Right kidney (tissue), 1 donor: ENCODE results near the gene PRSS21.

ENCODE experiments used
- DNase-seq: peaks from one replicate; pipeline ENCODE4 v3.0.0-alpha.2; 2016

PRSS21 gene

DNA sequence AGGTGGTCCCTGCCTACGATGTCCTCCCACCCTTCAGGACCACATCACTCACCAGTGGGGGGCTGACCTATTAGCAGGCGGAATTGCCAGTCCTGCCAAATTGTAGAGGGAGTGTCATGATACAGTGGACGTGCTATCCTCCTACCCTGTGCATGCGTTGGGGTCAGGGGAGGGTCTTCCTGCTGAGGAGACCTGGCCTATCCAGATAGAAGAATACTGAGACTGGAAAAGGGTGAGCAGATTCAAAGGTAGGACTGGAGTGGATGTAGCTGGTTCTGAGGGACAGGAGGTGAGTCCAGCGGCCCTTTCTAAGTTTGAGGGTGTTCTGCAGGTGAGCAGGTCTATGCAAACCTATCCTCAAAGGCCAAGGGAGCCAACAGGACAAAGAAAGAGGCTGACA, 10.8 kb upstream of the PRSS21 start:
- DNase-seq, result no peak

DNA sequence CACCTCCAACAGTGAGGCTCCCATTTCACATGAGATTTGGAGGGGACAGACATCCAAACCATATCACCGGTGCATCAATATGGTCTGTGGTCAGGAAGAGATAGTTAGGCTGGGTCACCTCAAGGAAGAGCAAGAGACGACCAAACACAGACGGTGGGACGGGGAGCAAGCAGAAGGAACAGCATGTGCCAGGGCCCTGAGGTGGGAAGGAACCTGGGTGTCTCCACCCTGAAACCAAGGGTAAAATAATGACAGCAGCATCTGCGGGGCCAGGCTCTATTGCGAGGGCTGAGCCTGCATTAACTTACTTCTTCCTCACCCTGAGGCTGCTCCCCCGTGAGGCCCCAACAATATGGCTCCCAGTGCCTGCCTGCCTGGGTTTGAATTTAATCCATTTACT, 8.9 kb upstream of the PRSS21 start:
- DNase-seq, result no peak

DNA sequence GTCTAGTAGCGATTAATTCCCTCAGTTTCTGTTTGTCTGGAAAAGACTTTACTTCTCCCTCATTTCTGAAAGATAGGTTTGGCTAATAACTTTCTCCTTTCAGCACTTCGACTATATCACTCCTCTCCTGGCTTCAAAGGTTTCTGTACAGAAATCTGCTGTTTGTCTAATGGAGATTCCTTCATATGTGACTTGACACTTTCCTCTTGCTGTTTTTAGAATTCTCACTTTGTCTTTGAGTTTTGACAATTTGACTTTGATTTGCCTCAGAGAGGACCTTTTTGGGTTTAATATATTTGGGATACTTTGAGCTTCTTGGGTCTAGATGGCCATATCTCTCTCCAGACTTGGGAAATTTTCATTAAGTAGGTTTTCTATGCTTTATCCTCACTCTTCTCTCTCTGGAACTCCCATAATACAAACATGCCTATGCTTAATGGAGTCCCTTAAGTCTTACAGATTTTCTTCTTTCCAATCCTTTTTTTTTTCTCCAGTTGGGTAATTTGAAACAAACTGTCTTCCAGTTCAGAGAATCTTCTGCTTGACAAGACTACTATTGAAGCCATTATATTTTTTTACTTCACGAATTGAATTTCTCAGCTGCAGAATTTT, 7.8 kb upstream of the PRSS21 start:
- no peak for DNase-seq

DNA sequence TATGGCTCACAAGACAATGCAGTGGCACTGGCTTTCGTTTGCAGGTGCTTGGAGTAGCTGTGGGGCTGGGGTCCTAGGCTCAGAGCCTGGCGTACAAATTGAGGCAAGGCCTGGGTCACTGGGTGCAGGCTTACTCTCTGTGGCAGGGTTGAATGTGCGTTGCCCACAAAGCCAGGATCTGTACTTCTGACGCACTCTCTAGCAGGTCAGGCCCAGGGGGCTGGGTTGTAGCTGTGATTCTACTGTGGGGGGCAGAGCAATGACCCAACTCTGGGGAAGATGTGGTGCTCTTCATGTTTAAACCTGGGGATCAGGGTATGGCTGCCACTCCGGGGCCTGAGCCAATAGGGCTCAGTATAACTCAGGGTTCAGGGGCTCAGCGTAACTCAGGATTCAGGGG, 6.4 kb upstream of the PRSS21 start:
- DNase-seq, result no peak

DNA sequence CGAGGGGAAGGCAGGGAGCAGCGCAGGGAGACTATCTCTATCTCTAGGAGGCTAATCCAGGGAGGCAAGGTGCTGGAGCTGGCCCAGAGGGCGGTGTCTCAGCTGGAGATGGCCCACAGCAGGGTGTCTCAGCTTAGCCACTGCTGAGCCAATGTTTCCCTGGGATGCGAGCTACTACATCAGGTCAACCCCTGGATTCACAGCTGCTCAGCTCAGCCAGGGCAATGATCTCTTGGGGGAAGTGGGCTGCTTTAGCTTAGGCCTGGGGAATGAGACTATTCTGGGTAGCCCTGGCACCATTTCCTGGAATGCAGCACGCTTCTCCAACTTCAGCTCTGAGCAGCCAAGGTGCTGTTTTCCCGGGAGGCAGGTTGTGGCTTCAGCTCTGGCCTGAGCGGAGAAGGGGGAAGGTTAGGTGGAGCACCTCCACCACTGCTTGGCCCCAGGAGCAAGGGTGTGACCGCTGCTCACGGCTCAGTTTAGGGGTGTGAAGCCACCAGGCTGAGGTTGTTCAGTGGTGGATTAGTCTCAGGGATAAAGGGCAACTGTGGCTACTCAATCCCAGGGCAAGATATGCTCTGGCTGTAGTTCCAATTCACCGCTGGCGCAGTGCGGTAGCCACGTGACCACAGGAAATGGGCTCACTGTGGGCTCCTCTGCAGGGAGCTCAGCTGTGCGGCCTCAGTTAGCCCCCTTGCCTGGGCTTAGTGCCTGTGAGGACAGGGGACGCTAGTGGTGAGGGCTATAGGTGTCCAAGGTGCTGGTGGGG, 5.2 kb upstream of the PRSS21 start:
- DNase-seq, result no peak

DNA sequence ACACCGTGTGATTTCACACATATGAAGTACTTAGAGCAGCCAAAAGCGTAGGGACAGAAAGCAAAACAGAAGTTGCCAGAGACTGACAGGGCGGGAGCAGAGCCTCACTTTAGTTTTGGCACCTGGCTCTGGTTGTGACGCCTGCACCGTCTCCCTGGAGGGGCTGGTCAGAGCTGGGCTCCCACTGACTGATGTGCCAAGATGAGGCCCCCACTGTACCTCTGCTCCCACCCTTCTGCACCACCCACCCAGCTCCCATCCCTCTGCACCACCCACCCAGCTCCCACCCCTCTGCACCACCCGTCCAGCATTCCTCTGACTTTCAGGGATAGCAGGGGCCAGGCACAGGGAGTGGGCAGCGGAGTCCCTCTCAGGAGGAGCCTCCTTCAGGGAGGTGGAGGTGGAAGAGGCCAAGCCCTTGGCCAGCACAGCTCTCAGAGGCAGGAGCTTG, 3.2 kb upstream of the PRSS21 start:
- no peak for DNase-seq

DNA sequence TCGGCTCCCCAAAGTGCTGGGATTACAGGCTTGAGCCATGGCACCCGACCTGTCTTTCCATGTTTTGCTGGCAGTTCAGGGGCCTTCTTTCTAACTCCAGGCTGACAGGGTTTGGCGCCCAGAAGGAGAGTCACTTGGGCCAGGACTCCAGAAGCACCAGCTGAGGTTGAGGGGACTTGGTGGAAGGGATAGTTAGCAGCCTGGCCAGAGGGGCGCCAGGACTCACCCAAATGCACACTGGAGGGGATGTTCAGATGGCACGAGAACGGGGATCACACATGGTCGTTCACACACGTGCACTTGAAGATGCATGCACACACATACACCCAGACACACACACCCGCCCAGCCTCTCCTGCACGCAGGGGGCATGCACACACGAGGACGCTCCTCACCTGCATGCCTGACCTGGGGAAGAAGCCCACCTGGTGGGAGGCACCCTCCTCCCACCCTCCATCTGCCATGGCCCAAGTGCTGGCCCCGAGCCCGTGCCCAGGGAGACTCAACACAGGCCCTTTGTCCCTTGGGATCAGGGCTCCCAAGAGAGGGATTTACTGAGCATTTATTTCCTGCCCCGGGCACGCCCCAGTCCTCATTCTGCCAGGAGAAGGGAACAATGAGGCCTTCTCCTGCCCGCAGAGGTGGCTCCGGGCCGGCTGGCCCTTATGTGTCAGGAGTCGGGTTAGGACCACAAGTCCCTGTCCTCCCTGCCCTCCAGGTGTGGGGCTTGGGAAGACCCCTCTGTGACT, 2.3 kb upstream of the PRSS21 start:
- DNase-seq, result no peak

DNA sequence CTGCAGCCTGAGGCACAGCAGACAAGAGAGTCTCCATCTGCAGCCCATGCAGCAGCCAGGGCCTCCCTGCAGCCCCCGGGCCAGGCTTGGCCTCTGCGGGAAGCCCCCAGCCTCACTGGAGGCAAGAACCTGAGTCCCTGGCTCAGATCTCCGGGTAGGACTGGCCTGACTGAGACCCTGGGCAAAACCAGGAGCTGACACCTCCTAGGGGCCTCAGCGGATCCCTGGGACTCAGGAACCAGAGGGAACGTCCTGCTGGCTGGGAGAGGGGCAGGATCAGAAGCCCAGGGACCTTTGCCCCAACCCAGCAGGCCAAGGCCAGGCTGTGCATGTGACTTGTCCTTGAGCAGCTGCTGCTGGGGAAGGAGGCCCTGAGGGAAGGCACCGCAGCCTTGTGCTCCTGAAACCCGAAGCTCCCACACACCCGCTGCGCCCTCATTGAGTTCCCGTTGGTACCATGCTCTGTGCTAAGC, 1.7 kb upstream of the PRSS21 start:
- DNase-seq, result no peak

DNA sequence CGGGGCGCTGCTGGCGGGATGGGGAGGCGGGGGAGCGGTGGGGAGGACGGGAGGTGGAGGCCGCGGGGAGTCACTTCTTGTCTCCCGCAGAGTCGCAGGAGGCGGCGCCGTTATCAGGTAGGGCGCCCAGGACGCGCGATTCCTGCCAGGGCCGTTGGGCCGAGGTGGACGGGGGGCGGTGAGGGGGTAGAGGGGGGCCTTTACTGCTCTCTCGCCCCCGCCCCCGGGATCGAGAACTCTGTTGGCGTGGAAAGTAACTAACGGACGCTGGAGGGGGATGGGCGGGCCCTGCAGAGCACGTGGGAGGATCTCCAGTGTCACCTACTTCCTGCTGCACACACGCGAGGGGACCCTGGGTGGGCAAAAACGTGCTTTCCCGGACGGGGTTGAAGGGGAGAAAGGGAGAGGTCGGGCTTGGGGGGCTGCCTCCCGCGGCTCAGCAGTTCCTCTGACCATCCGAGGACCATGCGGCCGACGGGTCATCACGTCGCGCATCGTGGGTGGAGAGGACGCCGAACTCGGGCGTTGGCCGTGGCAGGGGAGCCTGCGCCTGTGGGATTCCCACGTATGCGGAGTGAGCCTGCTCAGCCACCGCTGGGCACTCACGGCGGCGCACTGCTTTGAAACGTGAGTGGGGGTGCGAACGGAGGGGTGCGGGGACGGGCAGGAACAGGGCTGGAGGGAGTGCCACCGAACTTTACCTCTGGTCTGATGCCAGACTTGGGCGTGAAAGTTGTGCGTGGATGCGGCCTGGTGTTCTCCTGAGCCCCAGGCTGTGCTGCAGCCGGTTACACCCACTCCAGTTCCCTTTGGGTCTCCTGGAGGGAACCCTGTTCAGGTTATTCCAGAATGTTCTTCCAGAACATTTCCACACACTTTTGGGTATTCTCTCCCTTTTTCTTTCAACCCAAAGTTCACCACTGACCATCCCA, 569 bp downstream of the PRSS21 start:
- DNase-seq, result no peak

DNA sequence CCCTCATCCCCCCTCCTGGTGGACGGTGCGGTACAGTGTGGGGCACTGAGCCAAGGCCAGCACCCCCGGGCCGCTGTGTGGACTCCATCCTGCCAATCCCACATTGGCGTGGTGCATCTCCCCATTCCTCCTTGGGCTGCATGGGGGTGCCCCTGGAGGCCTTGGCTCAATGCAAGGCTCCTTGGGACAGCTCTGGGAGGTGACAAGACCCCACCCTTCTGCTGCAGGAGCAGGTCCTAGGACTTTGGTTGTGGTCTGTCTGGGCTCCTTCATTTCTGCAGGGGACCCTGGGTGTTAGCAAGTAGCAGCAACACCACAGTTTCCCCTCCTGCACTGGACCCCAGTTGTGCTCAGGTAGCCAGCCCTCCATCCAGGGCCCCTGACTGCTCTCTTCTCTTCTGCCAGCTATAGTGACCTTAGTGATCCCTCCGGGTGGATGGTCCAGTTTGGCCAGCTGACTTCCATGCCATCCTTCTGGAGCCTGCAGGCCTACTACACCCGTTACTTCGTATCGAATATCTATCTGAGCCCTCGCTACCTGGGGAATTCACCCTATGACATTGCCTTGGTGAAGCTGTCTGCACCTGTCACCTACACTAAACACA, 1.3 kb downstream of the PRSS21 start:
- DNase-seq, result no peak

DNA sequence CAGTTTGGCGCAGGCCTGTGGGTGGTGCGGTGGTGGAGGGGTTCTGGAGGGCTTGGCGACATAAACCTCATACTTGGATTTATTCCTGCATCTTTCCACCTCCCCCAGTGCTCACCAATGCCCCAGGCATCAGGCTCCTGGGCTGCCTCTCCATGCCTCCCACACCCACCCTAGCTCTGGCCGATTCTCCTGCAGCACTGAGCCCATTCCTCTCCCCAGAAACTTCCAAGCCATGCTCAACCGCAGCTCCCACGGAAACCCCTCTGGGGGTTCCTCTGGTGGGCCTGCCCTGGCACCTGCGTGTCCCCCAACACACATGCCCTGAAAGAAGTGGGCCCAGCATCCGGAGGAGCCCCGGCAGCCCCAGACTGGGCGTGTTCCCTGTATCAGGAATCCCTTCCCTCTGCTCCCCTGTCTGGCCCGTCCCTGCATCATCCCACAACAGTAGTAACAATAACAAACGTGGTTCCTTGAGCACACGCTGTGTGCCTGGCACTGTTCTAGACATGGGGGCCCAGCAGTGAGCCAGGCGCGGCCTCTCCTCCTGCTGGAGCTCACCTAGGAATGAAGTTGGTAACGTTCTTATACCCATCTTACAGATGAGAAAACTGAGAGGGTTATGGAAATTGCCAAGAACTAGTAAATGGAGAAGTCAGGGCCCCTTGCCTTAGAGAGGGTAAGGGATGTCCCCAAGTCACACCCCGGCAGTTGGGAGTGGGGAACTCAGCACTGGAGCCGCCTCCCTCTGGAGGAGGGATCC, 2.3 kb downstream of the PRSS21 start:
- DNase-seq, result no peak

DNA sequence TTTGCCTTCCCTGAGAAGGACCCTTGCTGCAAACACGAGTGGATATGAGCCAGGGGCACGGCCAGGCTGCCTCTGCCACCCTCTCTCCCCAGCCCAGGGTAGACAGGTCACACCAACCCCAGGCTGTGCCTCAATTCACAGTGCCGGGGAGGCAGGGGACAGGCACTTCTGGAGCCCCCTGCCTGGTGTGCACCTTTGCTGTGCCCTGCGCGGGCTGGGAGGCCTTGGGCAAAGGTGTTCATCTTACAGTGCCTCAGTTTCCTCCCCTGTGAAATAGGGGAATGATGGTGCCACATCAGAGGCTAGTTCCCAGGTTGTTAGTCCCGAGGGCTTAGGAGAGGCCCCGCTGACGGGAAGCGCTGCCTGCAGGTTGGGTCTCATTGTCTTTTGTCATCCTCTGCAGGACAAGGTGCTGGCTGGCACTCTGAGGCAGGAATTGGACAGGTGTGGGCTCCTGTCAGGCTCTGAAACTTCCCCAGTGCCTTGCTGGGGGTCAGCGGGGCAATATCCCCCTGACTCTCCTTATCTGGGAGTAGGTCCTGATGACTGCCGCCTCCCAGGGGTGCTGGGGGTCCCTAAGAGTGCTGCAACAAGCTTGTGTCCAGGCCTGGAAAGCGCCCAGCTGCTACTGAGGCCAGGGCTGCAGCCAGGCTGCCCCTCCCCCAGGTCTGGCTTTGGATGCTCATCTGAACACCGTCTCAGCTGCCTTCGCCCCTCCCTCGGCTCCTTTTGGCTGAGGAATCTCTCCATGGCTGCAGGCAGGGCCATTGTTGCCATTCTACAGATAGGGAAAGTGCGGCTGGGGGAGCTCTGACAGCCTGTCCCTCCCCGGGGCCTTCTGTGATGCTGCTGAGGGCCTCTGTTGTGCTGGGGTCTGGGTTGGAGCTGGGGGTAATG, 3.1 kb downstream of the PRSS21 start:
- DNase-seq, result no peak

DNA sequence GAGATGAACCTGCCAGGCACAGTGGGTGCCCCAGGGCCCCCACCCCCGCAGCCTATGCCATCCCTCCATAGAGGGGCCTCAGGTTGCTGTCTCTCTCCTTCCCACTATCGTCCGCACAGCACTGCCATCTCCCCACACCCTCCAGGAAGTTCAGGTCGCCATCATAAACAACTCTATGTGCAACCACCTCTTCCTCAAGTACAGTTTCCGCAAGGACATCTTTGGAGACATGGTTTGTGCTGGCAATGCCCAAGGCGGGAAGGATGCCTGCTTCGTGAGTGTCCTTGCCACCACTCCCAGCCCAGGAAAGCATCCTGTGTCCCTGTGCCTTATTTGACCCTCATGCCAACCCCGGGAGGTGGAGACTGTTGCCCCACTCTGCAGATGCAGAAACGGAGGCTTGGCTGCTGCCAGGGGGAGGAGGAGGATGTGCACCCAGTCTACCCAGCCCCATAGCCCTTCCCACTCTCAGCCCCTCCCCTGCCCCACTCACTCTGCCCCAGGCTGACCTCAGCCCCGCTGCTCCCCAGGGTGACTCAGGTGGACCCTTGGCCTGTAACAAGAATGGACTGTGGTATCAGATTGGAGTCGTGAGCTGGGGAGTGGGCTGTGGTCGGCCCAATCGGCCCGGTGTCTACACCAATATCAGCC, 3.9 kb downstream of the PRSS21 start:
- no peak for DNase-seq

DNA sequence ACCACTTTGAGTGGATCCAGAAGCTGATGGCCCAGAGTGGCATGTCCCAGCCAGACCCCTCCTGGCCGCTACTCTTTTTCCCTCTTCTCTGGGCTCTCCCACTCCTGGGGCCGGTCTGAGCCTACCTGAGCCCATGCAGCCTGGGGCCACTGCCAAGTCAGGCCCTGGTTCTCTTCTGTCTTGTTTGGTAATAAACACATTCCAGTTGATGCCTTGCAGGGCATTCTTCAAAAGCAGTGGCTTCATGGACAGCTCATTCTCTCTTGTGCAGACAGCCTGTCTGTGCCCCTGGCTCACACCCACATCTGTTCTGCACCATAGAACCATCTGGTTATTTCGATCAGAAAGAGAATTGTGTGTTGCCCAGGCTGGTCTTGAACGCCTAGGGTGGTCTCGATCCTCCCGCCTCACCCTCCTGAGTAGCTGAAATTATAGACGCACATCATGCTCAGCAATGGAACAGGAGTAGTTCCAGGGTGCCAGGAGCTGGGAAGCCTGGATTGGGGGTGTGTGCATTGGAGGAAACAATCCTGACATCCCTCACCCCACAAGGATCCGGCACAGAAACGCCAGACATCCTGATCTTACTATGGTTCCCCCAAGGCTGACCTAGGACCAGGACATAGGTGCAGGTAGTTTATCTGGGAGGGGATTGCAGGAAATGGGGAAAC, 4.6 kb downstream of the PRSS21 start:
- no peak for DNase-seq

DNA sequence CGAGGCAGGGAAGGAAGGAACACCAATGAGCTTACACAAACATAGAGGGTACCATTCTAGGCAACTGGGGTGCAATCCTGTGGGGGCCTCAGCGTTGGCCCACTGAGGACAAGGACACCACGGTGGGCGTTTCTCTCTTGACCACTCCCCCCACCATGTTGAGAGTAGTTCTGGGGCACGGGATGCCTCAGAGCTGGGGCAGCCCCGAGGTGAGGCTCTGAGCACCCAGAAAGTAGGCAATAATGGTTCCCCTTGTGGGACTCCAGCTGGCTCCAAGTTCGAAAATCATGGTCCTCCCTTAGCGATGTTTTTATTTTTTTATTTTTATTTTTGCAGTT, 5.1 kb downstream of the PRSS21 start:
- DNase-seq, result no peak

DNA sequence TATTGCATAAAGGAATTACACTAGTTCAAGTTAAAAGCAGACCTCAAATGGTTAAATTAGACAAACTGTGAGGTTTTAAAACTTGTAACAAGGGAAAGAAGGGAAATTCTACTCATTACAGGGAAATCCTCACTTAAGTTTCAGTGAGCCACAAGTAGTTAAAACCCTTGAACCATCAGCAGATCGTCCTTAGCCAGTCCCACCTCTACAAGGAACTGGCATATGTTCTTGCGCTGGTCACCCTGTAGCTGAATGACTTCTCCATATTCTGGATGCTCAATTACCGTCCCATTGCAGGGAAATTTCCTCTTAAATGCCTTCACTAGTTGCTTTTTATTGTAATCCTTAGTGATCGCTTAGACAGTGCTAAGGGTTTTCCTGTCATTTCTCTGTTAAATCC, 5.5 kb downstream of the PRSS21 start:
- DNase-seq, result no peak

DNA sequence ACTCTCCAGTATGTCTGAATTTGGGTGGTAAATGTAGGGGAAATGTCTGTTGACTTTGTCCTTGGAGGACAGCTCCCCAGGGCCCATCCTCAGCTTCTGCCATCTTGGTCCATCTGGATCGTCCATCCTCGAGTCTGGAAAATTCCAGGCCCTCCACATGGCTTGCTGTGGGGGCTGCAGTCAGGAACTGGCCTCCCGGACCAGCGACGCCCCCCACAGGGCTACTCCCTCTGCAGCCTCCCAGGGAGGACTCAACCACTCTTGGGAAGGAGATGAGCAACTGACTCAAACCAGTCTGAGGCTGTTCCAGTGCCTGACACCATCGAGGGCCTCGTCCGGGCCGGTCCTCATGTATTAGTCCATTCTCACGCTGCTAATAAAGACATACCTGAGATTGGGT, 7.6 kb downstream of the PRSS21 start:
- no peak for DNase-seq

DNA sequence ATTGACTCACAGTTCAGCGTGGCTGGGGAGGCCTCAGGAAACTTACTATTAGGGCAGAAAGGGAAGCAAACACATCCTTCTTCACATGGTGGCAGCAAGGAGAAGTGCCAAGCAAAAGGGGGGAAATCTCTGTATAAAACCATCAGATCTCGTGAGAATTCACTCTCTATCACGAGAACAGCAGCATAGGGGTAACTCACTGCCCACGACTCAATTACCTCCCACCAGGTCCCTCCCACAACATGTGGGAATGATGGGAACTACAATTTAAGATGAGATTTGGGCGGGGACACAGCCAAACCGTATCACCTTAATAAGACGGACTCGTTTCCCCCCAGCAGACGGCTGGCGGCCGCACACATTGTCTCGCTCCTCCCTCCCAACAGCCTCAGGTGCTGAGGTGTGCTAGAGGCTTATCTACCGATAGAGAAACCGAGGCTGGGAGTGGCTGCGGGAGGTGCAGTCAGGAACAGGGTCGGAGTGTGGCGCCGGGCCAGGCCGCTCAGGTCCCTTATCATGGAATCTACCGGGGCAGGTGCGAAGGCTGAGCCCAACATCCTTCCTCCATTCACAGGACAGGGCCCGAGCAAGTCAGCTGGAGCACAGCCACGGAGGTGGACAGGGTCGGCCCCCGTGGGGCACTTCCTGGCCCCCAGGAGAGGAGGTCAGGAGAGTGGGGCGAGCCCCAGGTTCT, 8.2 kb downstream of the PRSS21 start:
- no peak for DNase-seq
